GM20000 (cell line): ENCODE results near the gene SUMO2.
"Not testable (repeated sequence)": the region's sequence is repeated elsewhere in the genome, so short reads cannot be mapped to it uniquely, and the experiment has no call there.

Source experiments
- DNase-seq: peaks from one replicate; pipeline ENCODE4 v3.0.0; 2012; ENCODE audit warnings: low spot score
- TF ChIP-seq, protein P1 (sequence below): IDR thresholded peaks from 2 replicates; pipeline ENCODE4 v1.5.1; 2012; ENCODE audit warnings: mild to moderate bottlenecking, control low read depth; ENCODE audit errors: extremely low read depth, missing control alignments

Gene SUMO2

DNA sequence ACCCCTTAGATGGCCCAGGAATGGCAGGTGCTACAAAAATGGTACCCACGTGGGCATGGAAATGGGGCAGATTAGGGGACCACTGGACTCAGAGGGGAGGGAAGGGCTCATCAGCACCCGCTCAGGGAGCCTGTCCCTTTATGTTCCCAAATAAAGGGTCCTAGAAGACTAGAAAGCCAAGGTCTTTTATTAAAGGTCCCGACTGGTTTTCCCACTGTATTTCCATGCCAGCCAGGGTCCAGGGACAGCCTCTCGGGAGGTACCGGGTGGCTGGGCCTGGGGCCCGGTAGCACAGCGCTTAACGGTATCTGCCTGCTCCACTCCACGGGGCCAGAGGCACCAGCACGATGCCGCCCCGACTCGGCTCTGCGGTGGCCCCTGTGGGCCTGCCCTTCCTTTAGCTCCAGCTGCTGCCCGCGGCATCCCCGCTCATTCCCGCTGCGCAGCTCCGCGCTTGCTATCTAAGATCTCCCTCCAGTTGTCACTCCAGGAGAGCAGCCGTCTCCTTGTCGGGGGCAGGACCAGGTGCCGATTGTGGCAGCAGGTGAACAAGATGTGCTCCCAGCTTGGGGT lies 52.6 kb downstream of the SUMO2 start:
- TF ChIP-seq, protein P1, sequence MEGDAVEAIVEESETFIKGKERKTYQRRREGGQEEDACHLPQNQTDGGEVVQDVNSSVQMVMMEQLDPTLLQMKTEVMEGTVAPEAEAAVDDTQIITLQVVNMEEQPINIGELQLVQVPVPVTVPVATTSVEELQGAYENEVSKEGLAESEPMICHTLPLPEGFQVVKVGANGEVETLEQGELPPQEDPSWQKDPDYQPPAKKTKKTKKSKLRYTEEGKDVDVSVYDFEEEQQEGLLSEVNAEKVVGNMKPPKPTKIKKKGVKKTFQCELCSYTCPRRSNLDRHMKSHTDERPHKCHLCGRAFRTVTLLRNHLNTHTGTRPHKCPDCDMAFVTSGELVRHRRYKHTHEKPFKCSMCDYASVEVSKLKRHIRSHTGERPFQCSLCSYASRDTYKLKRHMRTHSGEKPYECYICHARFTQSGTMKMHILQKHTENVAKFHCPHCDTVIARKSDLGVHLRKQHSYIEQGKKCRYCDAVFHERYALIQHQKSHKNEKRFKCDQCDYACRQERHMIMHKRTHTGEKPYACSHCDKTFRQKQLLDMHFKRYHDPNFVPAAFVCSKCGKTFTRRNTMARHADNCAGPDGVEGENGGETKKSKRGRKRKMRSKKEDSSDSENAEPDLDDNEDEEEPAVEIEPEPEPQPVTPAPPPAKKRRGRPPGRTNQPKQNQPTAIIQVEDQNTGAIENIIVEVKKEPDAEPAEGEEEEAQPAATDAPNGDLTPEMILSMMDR: no peak
- no peak for DNase-seq

DNA sequence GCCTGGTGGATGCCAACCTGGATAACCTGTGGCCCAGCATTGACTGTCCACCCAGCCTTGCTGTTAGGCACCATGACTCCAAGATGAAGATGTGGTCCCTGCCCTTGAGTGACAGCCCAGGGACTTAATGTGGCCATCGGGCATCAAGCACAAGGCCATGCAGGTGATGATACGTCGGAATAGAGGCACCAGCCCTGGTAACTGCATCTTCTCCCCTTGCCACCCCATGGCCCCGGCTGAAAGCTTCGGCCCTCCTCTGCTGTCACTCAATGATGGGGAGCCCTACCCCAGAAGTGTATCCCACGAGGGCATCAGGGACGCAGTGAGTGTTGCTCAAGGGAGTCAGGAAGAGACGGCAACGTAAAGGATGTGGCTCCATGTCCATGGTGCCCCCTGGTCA lies 53.2 kb downstream of the SUMO2 start:
- TF ChIP-seq, protein P1: no peak
- DNase-seq: no peak

DNA sequence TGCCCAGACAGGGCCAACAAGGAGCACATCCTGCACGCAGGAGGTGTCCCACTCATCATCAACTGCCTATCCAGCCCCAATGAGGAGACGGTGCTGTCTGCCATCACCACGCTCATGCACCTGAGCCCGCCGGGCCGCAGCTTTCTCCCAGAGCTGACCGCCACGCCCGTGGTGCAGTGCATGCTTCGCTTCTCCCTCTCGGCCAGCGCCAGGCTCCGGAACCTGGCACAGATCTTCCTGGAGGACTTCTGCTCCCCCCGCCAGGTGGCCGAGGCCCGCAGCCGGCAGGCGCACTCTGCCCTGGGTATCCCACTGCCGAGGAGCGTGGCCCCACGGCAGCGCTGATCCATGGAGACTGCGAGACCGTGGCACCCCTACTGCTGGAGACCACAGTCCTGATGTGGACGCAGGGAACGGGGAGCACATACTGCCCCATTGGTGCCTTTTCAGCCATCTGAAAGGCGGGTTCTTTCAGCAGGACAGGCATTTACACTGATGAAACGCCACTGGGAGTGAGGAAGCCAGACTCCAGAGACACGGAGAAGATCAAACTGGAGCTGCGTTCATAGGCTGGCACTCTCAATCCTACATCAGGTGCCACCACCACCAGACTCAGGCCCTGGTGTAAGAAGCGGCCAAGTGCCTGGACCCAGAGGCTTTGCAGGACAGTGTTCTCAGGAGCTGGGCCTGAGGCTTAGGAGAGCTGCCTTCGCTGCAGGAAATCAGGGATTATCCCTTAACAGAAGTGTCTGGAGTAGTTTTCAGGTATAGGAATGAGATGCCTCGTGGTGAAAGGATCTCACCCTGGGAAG lies 53.9 kb downstream of the SUMO2 start:
- no peak for DNase-seq
- TF ChIP-seq, protein P1: no peak

DNA sequence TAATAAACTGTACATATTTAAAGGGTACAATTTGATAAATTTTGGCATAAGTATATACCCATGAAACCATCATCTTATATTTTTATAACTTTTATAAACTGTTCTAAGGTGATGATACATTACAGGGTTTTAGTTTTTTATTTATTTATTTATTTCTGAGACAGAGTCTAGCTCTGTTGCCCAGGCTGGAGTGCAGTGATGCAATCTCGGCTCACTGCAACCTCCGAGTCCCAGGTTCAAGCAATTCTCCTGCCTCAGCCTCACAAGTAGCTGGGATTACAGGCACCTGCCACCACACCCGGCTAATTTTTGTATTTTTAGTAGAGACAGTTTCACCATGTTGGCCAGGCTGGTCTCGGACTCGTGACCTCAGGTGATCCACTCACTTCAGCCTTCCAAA lies 54.8 kb downstream of the SUMO2 start:
- not testable (repeated sequence) for DNase-seq

DNA sequence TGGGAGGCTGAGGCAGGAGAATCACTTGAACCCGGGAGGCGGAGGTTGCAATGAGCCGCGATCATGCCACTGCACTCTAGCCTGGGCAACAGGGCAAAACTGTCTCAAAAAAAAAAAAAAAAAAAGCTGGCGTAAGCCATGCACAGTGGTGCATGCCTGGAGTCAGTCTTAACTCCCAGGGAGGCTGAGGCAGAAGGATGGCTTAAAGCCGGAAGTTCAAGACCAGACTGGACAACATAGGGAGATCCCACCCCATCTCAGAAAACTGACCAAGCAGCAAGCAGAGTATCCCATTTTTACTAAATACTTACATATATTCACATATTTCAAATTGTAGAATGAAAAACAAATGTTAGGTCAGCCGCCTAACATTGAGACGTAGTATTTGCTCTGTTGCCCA lies 55.8 kb downstream of the SUMO2 start:
- TF ChIP-seq, protein P1: no peak
- DNase-seq: no peak

DNA sequence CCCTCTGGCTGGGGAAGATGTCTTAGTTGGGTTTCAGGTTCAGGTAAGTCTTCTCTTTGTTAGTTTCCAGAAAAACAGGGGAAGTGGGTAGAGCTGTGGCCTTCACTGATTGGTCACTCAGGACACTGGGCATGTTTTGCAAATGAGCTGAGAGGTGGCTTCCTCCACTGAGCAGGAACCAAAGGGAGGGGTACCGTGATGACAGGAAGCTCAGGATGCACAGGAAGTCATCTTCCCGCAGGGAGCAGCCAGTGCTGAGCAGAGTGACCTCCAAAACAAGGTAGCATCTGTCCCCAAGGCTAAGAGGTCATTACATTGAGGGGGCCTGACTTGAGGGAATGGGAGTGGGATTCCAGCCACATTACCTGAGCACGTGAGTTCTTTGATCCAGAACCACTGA lies 56.8 kb downstream of the SUMO2 start:
- TF ChIP-seq, protein P1: no peak
- no peak for DNase-seq

DNA sequence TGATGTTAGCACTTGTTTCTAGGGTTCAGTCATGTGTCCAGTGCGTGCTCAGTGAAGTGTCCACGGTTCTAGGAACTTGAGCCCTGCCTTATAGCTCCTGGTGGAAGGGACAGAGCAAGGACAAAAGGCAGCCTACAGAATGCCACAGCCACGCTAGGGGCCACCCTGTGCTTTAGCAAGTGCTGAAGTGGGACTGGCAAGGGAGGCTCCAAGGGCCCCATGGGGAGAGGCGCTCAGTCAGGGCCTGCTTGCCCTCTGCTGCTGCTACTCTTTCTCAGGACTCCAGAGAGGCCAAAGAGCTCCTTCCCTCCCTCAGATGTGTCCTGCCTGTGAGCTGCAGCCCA lies 58.0 kb downstream of the SUMO2 start:
- TF ChIP-seq, protein P1: no peak
- no peak for DNase-seq
